NB4 (cell line): ENCODE results near the gene EPHB1.

Source experiments
- DNase-seq: peaks from one replicate; pipeline ENCODE4 v3.0.0; 2010; ENCODE audit warnings: low read depth
- H3K4me3 ChIP-seq: one replicate; pipeline ENCODE4 v1.5.1; 2011; ENCODE audit warnings: mild to moderate bottlenecking, low read depth, low read length, moderate library complexity
- MYC ChIP-seq: IDR thresholded peaks from 2 replicates; pipeline ENCODE4 v1.6.1; 2011; ENCODE audit warnings: low read depth, low read length
- POLR2A ChIP-seq: IDR thresholded peaks from 2 replicates; pipeline ENCODE4 v1.6.1; 2011; ENCODE audit warnings: mild to moderate bottlenecking; ENCODE audit not compliant: insufficient read length; ENCODE audit errors: extremely low read depth
- TF ChIP-seq, protein P1 (sequence below): IDR thresholded peaks from 2 replicates; pipeline ENCODE4 v1.6.1; 2011; ENCODE audit warnings: low read depth, low read length
- TF ChIP-seq, protein P2 (sequence below): IDR thresholded peaks from one replicate; pipeline ENCODE4 v1.5.1; 2012; ENCODE audit warnings: low read depth, low read length

Gene EPHB1

DNA sequence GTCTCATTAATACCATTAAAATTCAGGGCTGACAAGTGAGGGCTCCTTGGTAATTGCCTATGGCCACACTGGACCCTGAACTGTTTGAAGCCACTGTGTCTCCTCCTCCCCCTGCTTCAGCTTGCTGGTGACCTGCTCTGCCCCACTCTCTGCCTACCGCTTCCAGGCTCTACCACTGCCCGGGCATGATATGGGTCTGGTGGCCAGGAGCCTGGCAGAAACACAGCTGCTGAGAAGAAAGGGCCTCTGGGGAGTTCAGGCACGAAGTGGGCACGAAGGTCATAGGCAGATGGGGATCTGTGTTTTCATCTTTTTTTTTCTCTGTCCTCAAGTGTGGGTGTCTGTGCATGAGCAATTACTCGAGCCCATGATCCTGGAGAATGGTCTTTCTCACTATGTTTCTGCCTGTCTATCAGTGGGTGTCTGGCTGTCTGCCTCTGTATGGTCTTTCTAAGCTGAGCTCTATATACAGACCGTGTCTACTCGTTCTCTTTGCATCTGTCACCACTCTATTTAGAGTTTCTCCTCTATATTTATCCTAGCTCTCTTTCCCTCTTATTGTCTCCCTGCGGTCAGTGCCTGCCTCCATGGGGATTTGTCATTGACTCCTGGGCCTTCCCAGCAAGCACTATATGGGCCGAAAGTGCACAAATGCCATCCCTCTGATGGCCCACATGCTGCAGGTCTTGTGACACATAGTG lies 42.1 kb upstream of the EPHB1 start:
- DNase-seq: no peak
- H3K4me3 ChIP-seq: no peak overlapping the region
- TF ChIP-seq MYC (no peak), POLR2A (no peak)
- TF ChIP-seq, protein P1, sequence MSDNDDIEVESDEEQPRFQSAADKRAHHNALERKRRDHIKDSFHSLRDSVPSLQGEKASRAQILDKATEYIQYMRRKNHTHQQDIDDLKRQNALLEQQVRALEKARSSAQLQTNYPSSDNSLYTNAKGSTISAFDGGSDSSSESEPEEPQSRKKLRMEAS: no peak
- TF ChIP-seq, protein P2, sequence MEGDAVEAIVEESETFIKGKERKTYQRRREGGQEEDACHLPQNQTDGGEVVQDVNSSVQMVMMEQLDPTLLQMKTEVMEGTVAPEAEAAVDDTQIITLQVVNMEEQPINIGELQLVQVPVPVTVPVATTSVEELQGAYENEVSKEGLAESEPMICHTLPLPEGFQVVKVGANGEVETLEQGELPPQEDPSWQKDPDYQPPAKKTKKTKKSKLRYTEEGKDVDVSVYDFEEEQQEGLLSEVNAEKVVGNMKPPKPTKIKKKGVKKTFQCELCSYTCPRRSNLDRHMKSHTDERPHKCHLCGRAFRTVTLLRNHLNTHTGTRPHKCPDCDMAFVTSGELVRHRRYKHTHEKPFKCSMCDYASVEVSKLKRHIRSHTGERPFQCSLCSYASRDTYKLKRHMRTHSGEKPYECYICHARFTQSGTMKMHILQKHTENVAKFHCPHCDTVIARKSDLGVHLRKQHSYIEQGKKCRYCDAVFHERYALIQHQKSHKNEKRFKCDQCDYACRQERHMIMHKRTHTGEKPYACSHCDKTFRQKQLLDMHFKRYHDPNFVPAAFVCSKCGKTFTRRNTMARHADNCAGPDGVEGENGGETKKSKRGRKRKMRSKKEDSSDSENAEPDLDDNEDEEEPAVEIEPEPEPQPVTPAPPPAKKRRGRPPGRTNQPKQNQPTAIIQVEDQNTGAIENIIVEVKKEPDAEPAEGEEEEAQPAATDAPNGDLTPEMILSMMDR: no peak

DNA sequence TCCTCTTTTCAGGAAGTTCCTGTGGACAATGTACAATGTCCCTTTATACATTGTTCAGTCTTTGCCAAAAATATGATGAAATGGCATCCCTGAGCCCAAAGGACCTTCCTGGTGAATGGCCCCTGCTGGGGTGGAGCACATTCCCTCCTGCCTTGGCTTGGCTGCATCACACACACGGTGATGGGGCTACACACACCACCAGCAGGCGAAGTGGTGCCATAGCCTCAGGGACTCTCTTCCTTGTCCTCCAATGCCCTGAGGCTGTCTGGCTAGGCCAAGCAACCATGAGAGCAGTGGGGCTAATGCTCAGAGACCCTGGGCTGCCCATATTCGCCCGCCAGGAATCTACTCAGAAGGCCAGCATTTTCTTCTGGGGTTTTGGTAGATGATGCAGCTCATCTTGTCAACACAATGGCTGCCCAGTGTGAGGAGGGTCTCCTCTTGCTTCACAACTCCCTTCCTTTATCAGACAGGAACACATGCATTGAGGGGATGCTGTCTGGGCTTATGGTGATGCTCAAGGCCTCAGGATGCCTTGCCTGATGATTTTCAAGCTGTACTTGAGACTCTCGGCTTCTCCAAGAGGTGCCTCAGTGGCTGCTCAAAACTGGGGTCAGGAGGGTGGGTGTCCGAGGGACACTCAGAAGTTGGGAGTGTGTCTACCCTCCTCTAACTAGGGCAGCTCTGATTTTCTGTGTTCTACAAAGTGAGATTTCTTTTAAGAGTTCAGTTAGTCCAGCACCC lies 40.9 kb upstream of the EPHB1 start:
- TF ChIP-seq, protein P1: no peak
- no peak for TF ChIP-seq MYC
- TF ChIP-seq POLR2A: no peak
- TF ChIP-seq, protein P2: no peak
- no peak for DNase-seq
- no peak overlapping the region for H3K4me3 ChIP-seq

DNA sequence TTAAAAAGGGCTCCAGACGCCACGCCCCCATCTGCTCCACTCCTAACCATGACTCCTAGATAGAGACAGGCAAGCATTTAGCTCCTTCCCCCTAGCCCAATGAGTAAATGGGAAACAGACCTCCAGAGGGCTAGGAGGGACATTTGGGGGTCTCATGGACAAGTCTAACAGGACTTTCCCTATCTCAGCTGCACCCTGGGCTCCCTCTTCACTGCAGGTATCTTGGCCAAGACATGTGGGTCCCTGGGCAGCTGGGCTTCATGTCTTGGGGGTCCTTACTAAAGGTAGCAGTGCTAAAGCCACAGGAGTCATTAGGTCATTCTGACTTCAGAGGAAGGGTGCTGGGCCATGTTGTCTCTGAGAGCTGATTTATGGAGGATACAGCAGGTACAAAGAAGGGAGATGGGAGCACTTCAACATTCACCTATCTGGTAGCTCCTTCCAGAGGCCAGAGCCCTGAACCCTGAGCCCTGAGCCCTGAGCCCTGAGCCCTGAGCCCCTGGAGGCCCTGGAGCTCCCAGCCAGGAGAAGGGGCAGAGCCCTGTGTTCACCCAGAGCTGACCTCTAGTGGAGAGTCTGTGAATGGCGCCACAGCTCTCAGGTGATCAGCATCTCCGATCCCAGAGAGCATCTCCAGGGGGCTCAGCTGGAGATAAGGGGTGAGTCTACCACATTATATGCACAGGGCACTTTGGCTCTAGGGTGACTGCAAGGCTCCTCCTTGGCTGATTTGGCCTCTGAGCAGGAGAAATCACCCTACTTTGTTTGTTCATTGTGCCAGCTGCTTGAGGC lies 40.1 kb upstream of the EPHB1 start:
- no peak overlapping the region for H3K4me3 ChIP-seq
- DNase-seq: peak; percentile 44
- TF ChIP-seq, protein P1: no peak
- TF ChIP-seq POLR2A (no peak), MYC (no peak)
- TF ChIP-seq, protein P2: peak; percentile 76

DNA sequence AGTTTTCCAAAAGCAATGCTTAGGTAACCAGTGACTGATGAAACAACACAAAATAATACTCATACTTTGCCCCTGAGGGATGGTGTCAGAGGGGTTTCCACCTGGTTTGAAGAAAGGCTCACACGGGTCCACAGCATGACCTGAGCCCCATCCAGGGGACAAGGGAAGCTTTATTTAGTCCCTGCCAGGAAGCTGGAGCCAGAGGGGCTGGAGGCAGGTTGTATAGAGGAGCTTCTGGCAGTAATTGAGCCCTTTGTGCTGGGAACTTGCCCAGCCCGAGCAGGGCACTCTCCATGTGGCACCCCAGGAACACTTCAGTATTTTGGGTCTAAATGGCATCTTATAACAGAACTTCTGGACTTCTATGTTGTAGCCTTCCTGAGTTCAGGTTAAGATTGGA lies 39.2 kb upstream of the EPHB1 start:
- no peak for DNase-seq
- H3K4me3 ChIP-seq: no peak overlapping the region
- TF ChIP-seq MYC: no peak
- TF ChIP-seq, protein P2: no peak
- no peak for TF ChIP-seq POLR2A
- TF ChIP-seq, protein P1: no peak

DNA sequence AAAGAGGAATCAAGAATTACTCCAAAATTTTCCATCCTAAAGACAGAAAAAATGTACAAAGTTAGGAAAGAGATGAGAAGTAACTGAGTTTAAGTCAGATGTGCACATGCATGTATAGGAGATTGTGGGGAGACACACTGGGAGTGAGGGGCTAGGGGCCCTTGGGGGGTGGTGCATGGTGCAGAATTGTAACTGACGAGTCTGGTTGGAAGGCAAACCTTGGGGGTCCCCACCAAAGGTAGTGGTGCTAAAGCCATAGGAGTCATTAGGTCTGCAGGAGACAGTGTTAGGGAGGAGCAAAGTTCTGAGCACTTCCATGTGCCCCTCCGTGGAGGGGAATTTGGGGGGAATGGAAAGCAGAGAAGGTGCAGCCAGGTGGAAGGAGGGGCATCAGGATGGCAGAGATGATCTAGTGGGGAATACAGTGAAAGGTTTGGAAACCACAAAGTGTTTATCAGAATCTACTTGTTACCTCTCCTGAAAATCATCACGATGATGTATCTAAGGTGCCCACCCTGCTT lies 37.5 kb upstream of the EPHB1 start:
- no peak for DNase-seq
- no peak overlapping the region for H3K4me3 ChIP-seq
- TF ChIP-seq, protein P2: no peak
- TF ChIP-seq, protein P1: no peak
- TF ChIP-seq POLR2A (no peak), MYC (no peak)
